Left ventricle myocardium inferior (tissue), 1 donor: ENCODE data around the gene GPX3. TPM values are rescaled to one million over a fixed set of nuclear protein-coding genes. Genes with fewer than 3 reads are reported as not detected.

Source experiments
- DNase-seq: peaks from one replicate; pipeline ENCODE4 v3.0.0-alpha.2; 2020
- H3K27ac ChIP-seq: fragments of 200-600 bp; replicated peaks from 2 replicates; pipeline ENCODE4 v1.8.0; 2021
- H3K27me3 ChIP-seq: fragments of 200-600 bp; 2 replicates; pipeline ENCODE4 v1.8.0; 2021; ENCODE audit warnings: low read depth
- H3K36me3 ChIP-seq: fragments of 200-600 bp; 2 replicates; pipeline ENCODE4 v1.8.0; 2021
- H3K4me1 ChIP-seq: fragments of 200-600 bp; 2 replicates; pipeline ENCODE4 v1.8.0; 2021
- H3K4me3 ChIP-seq: fragments of 200-600 bp; 2 replicates; pipeline ENCODE4 v1.8.0; 2021; ENCODE audit warnings: mild to moderate bottlenecking, moderate library complexity
- H3K9me3 ChIP-seq: fragments of 200-600 bp; replicated peaks from 2 replicates; pipeline ENCODE4 v1.8.0; 2021
- intact Hi-C: fragments of 100-400 bp; cut with micrococcal nuclease; formaldehyde crosslinking; loops from one replicate; pipeline ENCODE4 v1.11.0; 2022
- total RNA-seq: library from RNA; stranded (reverse); fragmentation: NEBNext Ultra II Directional; extraction: Animal tissue kit (Norgen Biotek cat#: 25700); gene quantifications from one replicate; pipeline ENCODE4 v1.2.1, GENCODE V29; 2021
- TF ChIP-seq, protein P1 (sequence below): fragments of 200-600 bp; IDR thresholded peaks from 2 replicates; pipeline ENCODE4 v1.8.0; 2021; ENCODE audit warnings: antibody characterized with exemption, mild to moderate bottlenecking, borderline replicate concordance
- donor health status: DM: no; HTN: yes; CAD: no; lungs with severe emphysema.

The GPX3 gene
- total RNA-seq, 1 donor from 2014 or later, result 744 TPM

DNA sequence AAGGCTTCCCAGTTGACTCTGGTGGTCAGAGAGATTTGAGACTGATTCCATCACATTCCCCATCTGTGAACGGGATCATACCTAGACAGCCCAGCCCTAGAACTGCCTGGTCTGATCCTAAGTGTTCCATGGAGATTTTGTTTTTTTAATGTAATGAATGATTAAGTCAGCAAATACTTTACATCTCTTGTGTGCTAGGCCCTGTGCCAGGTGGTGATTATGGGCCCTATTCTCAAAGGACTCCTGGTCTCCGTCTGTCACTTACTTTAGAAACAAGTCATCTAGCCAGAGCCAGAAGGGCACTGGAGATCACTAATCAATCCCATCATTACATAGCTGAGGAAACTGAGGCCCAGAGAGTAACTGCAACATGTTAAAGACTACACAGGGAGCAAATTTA, 1.1 kb upstream of the GPX3 start:
- H3K27ac ChIP-seq, result peak overlapping the region; percentile 97
- H3K27me3 ChIP-seq, result no peaks in the 10 kb centered on the region
- H3K9me3 ChIP-seq, result no peaks in the 10 kb centered on the region
- TF ChIP-seq, protein P1, sequence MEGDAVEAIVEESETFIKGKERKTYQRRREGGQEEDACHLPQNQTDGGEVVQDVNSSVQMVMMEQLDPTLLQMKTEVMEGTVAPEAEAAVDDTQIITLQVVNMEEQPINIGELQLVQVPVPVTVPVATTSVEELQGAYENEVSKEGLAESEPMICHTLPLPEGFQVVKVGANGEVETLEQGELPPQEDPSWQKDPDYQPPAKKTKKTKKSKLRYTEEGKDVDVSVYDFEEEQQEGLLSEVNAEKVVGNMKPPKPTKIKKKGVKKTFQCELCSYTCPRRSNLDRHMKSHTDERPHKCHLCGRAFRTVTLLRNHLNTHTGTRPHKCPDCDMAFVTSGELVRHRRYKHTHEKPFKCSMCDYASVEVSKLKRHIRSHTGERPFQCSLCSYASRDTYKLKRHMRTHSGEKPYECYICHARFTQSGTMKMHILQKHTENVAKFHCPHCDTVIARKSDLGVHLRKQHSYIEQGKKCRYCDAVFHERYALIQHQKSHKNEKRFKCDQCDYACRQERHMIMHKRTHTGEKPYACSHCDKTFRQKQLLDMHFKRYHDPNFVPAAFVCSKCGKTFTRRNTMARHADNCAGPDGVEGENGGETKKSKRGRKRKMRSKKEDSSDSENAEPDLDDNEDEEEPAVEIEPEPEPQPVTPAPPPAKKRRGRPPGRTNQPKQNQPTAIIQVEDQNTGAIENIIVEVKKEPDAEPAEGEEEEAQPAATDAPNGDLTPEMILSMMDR, result no peak
- peaks cover 66% of the 10 kb centered on the region for H3K4me1 ChIP-seq
- intact Hi-C loops, result no loop called here
- peaks cover 6% of the 10 kb centered on the region for H3K36me3 ChIP-seq
- no peak for DNase-seq
- H3K4me3 ChIP-seq, result no peak overlapping the region

DNA sequence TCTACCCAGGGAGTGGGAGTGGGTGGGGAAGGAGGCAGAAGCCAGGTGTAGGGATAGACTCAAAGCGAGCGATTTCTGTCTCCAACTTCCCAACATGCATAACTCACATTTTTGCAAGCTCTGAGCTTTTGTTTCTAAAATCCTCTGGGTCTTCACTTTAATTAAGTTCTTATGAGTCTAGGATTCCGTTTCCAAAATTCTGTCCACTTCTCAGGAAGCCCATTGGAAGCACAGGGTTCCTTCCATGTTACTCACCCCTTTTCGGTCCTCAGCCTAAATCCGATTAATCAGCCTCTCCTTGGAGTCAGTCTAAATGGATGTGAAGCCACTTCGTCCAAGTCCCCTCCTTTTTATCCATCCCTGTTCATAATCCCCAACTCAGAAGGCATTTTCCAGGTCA, 1.4 kb downstream of the GPX3 start:
- H3K27me3 ChIP-seq, result no peaks in the 10 kb centered on the region
- TF ChIP-seq, protein P1, result no peak
- intact Hi-C loops, result no loop called here
- peak overlapping the region; percentile 97 for H3K4me3 ChIP-seq
- peak overlapping the region; percentile 97 for H3K27ac ChIP-seq
- no peaks in the 10 kb centered on the region for H3K9me3 ChIP-seq
- DNase-seq, result no peak
- peaks cover 26% of the 10 kb centered on the region for H3K36me3 ChIP-seq
- H3K4me1 ChIP-seq, result peaks cover 74% of the 10 kb centered on the region

DNA sequence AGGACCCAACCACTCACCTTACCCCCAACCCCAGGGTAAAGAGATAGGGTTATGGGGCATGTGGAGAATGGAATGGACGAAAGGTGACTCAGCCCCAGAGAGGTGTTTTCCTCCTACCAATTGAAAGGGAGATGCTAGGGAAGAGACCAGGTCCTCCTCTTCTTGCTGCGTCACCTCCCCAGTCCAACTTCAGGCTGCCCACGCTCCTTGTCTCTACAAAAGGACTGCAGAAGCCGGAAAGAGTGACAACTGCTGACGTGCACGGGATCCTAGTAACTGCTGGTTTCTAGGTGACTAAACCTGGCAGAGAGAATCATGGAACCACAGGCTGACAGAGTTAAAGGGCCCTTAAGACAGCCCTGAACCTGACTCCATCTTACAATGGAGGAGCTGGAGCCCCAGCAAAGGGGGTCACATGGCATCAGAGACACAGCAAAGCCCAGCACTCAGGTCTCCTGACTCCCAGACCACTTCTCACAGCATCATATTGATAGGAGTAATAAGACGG, 2.2 kb downstream of the GPX3 start:
- intact Hi-C loops, result no loop called here
- Histone ChIP-seq H3K36me3 (peaks cover 34% of the 10 kb centered on the region), H3K4me3 (peak overlapping the region; percentile 97), H3K4me1 (peaks cover 83% of the 10 kb centered on the region), H3K9me3 (no peaks in the 10 kb centered on the region), H3K27me3 (no peaks in the 10 kb centered on the region), H3K27ac (peak overlapping the region; percentile 97)
- DNase-seq, result no peak
- TF ChIP-seq, protein P1, result no peak

DNA sequence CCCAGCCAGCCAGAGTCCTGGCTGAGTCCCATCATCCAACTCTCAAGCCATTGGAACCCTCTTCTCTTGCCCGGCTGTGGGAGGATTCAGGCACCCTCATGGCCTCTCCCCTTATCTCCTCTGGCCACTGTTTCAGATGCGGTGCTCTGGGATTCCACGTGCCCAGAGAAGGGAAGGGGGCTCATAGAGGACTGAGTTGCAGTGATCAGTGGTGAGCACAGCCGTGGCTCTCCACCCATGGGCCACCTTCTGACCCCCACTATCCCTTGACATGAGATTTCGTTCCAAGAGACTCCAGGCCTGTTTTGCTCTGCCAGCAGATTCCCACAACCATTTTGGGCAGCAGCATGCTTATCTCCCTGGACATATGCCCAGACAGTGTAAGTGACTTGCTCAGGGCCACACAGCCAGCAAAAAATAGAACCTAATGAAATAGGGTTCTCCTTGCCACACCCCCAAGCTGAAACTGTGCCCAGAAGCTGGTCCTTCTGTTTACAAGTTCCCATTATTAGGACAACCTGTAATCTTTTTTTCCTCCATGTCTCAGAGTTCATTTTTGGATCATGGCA, 2.7 kb downstream of the GPX3 start:
- H3K9me3 ChIP-seq, result no peaks in the 10 kb centered on the region
- peak overlapping the region; percentile 97 for H3K4me3 ChIP-seq
- peak overlapping the region; percentile 97 for H3K27ac ChIP-seq
- peak; percentile 75 for DNase-seq
- intact Hi-C loops, result no loop called here
- H3K27me3 ChIP-seq, result no peaks in the 10 kb centered on the region
- peaks cover 88% of the 10 kb centered on the region for H3K4me1 ChIP-seq
- TF ChIP-seq, protein P1, result no peak
- H3K36me3 ChIP-seq, result peaks cover 40% of the 10 kb centered on the region

DNA sequence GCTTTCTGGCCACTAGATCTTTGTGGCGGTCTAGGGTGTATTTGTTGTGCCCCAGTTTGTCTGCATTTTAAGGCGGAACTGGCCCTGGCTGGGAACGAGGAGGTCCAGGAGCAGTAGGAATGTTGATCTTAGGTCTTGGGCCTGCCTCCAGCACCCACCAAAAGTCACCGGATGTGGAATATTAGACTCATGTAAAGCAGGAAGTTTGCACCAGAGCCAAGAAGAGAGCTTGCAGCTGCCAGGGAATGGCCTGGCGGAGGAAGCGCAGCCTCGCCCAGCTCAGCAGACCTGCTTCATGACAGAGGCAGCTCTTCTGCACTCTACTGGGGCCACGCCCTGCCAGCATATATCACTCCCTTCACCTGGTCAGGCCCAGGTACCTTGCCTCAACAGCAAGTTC, 3.3 kb downstream of the GPX3 start:
- no peaks in the 10 kb centered on the region for H3K9me3 ChIP-seq
- peak; percentile 69 for DNase-seq
- no peaks in the 10 kb centered on the region for H3K27me3 ChIP-seq
- peaks cover 92% of the 10 kb centered on the region for H3K4me1 ChIP-seq
- H3K4me3 ChIP-seq, result peak overlapping the region; percentile 97
- intact Hi-C loops, result no loop called here
- peaks cover 45% of the 10 kb centered on the region for H3K36me3 ChIP-seq
- TF ChIP-seq, protein P1, result no peak
- peak overlapping the region; percentile 97 for H3K27ac ChIP-seq
